Effector memory CD4-positive, alpha-beta T cell (primary cell): ENCODE measurements around the gene IRF8.

Experiments used
- DNase-seq, 3 donors: peaks; one replicate each; pipeline ENCODE4 v3.0.0-alpha.2; 2020
- H3K27ac ChIP-seq: 2 replicates; pipeline ENCODE4 v1.7.0; 2013; ENCODE audit warnings: mild to moderate bottlenecking, low read length, moderate library complexity; ENCODE audit not compliant: insufficient read depth, poor library complexity, severe bottlenecking
- H3K27me3 ChIP-seq: replicated peaks from 2 replicates; pipeline ENCODE4 v1.7.0; 2013; ENCODE audit warnings: mild to moderate bottlenecking, low read length; ENCODE audit not compliant: insufficient read depth, control insufficient read depth, poor library complexity, severe bottlenecking
- H3K36me3 ChIP-seq: 2 replicates; pipeline ENCODE4 v1.7.0; 2013; ENCODE audit warnings: mild to moderate bottlenecking, low read length, moderate library complexity; ENCODE audit not compliant: control insufficient read depth, insufficient read depth
- H3K4me1 ChIP-seq: 2 replicates; pipeline ENCODE4 v1.7.0; 2013; ENCODE audit warnings: low read length, mild to moderate bottlenecking; ENCODE audit not compliant: control insufficient read depth, insufficient read depth, poor library complexity, severe bottlenecking
- H3K4me3 ChIP-seq: 2 replicates; pipeline ENCODE4 v1.7.0; 2013; ENCODE audit warnings: low read length, low read depth, mild to moderate bottlenecking; ENCODE audit not compliant: insufficient read depth, poor library complexity, severe bottlenecking
- H3K9me3 ChIP-seq: 2 replicates; pipeline ENCODE4 v1.7.0; 2013; ENCODE audit warnings: mild to moderate bottlenecking, low read length, moderate library complexity; ENCODE audit not compliant: control insufficient read depth
- total RNA-seq, 3 donors: gene quantifications; one replicate each; lab custom pipeline; 2026; lab: John Stamatoyannopoulos, UW

Gene IRF8
- total RNA-seq, result 1.4 to 14.3 (median 14.3) reads per million in 3 donors

DNA sequence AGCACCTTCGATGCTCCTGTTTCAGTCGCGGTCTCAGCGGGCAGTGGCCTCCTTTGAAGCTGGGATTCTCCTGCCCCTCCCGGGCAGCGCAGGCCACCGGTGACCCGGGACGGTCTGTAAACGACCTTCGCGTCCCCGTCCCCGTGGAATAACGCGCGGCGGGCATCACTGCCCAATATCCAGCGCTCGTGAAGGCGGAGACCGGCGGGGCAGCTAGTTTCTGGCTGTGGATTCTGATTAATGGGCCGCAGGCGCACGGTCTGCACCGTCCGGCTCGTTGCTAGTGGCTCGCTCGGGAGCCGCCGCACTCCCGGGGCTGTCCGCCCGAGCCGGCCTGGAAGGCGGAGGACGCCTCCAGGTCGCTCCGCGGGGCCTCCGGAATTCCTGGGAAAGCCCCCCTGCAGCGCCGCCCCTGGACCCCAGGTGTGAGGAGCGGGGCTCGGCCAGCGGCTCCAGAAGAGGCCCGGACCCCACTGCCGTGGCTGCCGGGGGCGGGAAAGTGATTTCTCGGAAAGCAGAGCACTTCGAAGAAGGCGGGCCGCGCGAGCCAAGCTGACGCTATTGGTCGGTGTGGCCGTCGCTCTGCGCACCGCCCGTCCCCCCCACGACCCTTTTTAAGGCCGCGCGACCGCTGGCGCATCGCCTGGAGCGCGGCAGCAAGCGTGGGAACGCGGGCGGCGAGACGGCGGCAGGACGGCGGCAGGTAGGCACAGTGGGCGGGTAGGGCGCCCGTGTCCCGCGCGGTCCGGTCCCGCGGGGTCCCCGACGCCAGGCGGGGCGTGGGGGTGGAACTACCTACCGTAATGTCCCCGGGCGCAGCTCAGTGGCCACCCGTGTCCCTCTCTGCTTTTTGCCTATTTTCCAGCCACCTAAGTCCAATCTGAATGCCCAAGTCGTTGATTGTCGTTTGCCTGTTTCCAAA lies at the start of gene IRF8:
TSS of gene IRF8 (plus strand) at position 642 of the 922 bp plus-strand sequence. CDS start 3,854 bp downstream, outside the sequence.
- H3K4me3 ChIP-seq, result peak within 1 kb of the TSS; percentile 61

DNA sequence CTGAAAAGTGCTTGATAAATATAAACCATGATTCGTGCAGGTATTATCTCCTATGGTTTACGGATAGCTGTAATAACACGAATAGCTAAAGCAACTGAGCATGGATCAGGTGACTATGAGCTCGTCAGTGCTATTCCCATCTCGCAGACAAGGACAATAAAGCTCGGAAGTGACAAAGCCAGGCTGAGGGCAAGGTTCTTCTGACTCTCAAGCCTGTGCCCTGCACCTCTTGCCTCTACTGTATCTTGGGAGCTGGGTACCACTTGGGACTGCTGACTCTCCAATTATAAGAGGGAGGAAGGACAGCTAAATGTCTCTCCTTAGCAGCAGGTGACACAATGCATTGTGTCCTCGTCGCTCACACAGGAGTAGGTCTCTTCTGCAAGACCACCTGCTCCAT lies 49.6 kb upstream of the IRF8 start:
- H3K9me3 ChIP-seq, result no peaks in the 10 kb centered on the region
- DNase-seq, result no peak
- H3K4me1 ChIP-seq, result no peaks in the 10 kb centered on the region
- H3K27ac ChIP-seq, result no peak overlapping the region
- H3K4me3 ChIP-seq, result no peak overlapping the region
- no peaks in the 10 kb centered on the region for H3K27me3 ChIP-seq
- H3K36me3 ChIP-seq, result no peaks in the 10 kb centered on the region

More for the DNA sequence above, at the start of gene IRF8:
- H3K27ac ChIP-seq, result no peak within 1 kb of the TSS
- H3K27me3 ChIP-seq, result peaks cover 22% of the 10 kb centered on the region
- peaks cover 17% of the 10 kb centered on the region for H3K4me1 ChIP-seq
- DNase-seq, result peak; percentile 19 to 35 (median 21)
- H3K9me3 ChIP-seq, result no peaks in the 10 kb centered on the region
- H3K36me3 ChIP-seq, result no peaks in the 10 kb centered on the region

DNA sequence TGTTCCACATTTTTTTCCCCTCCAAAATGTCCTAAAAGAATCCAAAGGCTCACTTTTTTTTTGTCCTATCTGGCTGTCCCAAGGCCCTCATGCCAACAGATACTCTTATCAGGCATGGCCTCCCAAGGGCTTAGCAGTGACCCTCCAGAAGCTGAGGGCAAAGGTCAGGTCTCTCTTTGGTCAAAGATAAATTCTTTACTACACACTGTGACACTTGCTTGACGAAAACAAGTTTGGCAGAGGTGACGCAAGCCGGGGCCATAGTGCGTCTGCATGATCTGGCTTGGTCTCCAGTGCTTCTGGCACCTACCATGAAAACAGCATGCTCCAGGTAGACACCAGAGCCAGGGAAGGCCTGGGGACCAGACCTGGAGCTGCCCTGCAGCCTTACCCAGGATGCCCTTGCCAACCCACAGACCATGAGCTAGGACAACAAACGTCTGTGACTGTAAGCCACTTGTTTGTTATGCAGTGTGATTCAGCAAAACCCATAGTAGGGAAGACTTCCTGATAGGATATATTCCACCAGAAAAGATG lies 48.5 kb upstream of the IRF8 start:
- no peaks in the 10 kb centered on the region for H3K36me3 ChIP-seq
- no peak overlapping the region for H3K4me3 ChIP-seq
- no peaks in the 10 kb centered on the region for H3K9me3 ChIP-seq
- no peaks in the 10 kb centered on the region for H3K4me1 ChIP-seq
- DNase-seq, result no peak
- H3K27ac ChIP-seq, result no peak overlapping the region
- H3K27me3 ChIP-seq, result no peaks in the 10 kb centered on the region

DNA sequence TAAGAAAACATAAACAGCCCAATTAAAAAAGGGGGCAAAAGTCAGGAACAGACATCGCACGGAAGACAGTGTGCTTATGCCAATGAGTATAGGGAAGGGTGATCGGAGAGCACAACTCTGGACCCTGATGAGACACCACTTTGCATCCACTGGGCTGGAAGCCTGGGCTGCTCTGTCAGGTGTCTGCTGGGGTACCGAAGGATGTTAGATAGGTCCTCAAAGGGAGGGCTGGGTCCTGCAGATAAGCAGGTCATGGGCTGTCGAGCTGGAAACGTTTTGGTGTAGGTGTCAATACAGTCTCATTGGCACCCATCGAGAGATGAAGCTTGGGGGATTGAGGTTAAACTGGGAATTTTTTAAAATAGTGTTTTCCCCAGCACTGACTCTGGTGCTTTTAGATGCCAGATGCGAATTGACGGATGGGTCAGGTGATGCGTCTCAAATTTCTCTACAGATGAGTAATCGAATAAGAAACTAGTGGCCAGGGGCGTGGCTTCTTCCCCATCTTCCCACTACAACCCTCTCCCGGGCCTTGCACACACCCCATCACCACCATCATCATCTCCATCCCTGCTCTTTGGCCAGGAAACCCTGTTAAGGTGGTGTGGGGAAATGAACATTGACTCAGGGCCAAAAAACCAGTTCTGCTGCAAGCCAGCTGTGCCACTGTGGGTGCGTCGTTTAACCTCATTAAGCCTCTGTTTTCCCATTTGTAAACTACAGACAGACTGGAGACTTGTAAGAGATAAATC lies 47.8 kb upstream of the IRF8 start:
- no peaks in the 10 kb centered on the region for H3K36me3 ChIP-seq

GRCh38 chr16:85853547-85854545 lies 45.1 kb upstream of the IRF8 start:
- H3K36me3 ChIP-seq, result no peaks in the 10 kb centered on the region
- H3K9me3 ChIP-seq, result no peaks in the 10 kb centered on the region
- no peak overlapping the region for H3K4me3 ChIP-seq
- no peak for DNase-seq
- no peak overlapping the region for H3K27ac ChIP-seq
- H3K4me1 ChIP-seq, result no peaks in the 10 kb centered on the region
- no peaks in the 10 kb centered on the region for H3K27me3 ChIP-seq

More for the DNA sequence above, 47.8 kb upstream of the IRF8 start:
- Histone ChIP-seq H3K9me3 (no peaks in the 10 kb centered on the region), H3K4me3 (no peak overlapping the region), H3K27me3 (no peaks in the 10 kb centered on the region), H3K27ac (no peak overlapping the region), H3K4me1 (no peaks in the 10 kb centered on the region)
- no peak for DNase-seq

GRCh38 chr16:85854935-85855334 lies 44.0 kb upstream of the IRF8 start:
- H3K4me1 ChIP-seq, result no peaks in the 10 kb centered on the region
- no peak overlapping the region for H3K27ac ChIP-seq
- H3K36me3 ChIP-seq, result no peaks in the 10 kb centered on the region
- H3K9me3 ChIP-seq, result no peaks in the 10 kb centered on the region
- no peak overlapping the region for H3K4me3 ChIP-seq
- no peak for DNase-seq
- no peaks in the 10 kb centered on the region for H3K27me3 ChIP-seq

- H3K27me3 ChIP-seq, result no peaks in the 10 kb centered on the region
- H3K27ac ChIP-seq, result no peak overlapping the region
- H3K4me1 ChIP-seq, result no peaks in the 10 kb centered on the region
- no peak overlapping the region for H3K4me3 ChIP-seq
- no peaks in the 10 kb centered on the region for H3K9me3 ChIP-seq
- DNase-seq, result no peak
- H3K36me3 ChIP-seq, result no peaks in the 10 kb centered on the region
Observed at GRCh38 chr16:85856079-85856478, 42.9 kb upstream of the IRF8 start.

- Histone ChIP-seq H3K36me3 (no peaks in the 10 kb centered on the region), H3K27me3 (no peaks in the 10 kb centered on the region), H3K4me1 (no peaks in the 10 kb centered on the region), H3K27ac (no peak overlapping the region), H3K9me3 (no peaks in the 10 kb centered on the region), H3K4me3 (no peak overlapping the region)
- no peak for DNase-seq
Observed at GRCh38 chr16:85856585-85856984, 42.4 kb upstream of the IRF8 start.

DNA sequence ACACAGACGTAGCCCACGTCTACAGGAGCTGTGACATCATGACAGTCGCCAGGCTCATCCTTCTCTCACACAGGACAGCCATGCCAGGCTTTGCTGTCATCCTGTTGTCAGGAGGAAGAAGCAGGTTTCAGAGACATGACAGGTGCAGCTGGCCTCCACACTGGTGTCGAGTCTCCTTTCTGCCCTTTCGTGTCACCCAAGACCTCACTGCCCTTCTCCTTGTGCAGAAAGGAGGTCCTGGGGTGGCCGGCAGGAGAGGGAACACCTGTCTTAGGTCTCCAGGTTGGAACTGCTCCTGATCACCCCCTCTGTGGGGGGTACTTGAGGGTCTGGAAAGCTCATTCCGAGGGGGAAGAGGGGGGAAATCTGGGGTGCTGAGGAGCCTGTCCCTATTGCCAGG lies 41.6 kb upstream of the IRF8 start:
- Histone ChIP-seq H3K36me3 (no peaks in the 10 kb centered on the region), H3K9me3 (no peaks in the 10 kb centered on the region), H3K4me3 (no peak overlapping the region), H3K27me3 (no peaks in the 10 kb centered on the region), H3K27ac (no peak overlapping the region), H3K4me1 (no peaks in the 10 kb centered on the region)
- no peak for DNase-seq
